ENCODE data around the gene RPTOR.
A peak's percentile ranks its signal among the peaks of the same experiment; 100 is the strongest.

RPTOR gene

GRCh38 chr17:80847496-80848230 lies 303.0 kb downstream of the RPTOR start:
- no peak for DNase-seq (ENCODE audit: low spot score)

- DNase-seq (ENCODE audit: low spot score): no peak
These were observed 303.9 kb downstream of the RPTOR start for GRCh38 chr17:80848449-80849102.

GRCh38 chr17:80849119-80849518 lies 304.5 kb downstream of the RPTOR start:
- DNase-seq (ENCODE audit: low spot score): no peak

GRCh38 chr17:80850109-80850508 lies 305.5 kb downstream of the RPTOR start:
- no peak for DNase-seq (ENCODE audit: low spot score)

GRCh38 chr17:80850817-80851216 lies 306.2 kb downstream of the RPTOR start:
- DNase-seq (ENCODE audit: low spot score): no peak

GRCh38 chr17:80851277-80851925 lies 306.8 kb downstream of the RPTOR start:
- DNase-seq (ENCODE audit: low spot score): no peak

GRCh38 chr17:80852476-80853015 lies 307.9 kb downstream of the RPTOR start:
- DNase-seq (ENCODE audit: low spot score): no peak

GRCh38 chr17:80853076-80853475 lies 308.4 kb downstream of the RPTOR start:
- no peak for DNase-seq (ENCODE audit: low spot score)

GRCh38 chr17:80854220-80854619 lies 309.6 kb downstream of the RPTOR start:
- no peak for DNase-seq (ENCODE audit: low spot score)

- DNase-seq (ENCODE audit: low spot score): no peak
These were observed 310.7 kb downstream of the RPTOR start for GRCh38 chr17:80855196-80855947.

GRCh38 chr17:80855948-80856862 lies 311.6 kb downstream of the RPTOR start:
- DNase-seq (ENCODE audit: low spot score): peak; percentile 68

GRCh38 chr17:80856863-80857755 lies 312.5 kb downstream of the RPTOR start:
- DNase-seq (ENCODE audit: low spot score): no peak

GRCh38 chr17:80857756-80858171 lies 313.1 kb downstream of the RPTOR start:
- no peak for DNase-seq (ENCODE audit: low spot score)

- no peak for DNase-seq (ENCODE audit: low spot score)
These were observed 313.8 kb downstream of the RPTOR start for GRCh38 chr17:80858301-80859001.

- DNase-seq (ENCODE audit: low spot score): no peak
These were observed 314.6 kb downstream of the RPTOR start for GRCh38 chr17:80859002-80859941.

GRCh38 chr17:80860101-80860671 lies 315.5 kb downstream of the RPTOR start:
- DNase-seq (ENCODE audit: low spot score): no peak

- no peak for DNase-seq (ENCODE audit: low spot score)
These were observed 316.2 kb downstream of the RPTOR start for GRCh38 chr17:80860703-80861417.
